VCaP (cell line): ENCODE data around the gene GIMAP4.

Experiments used
- H3K27ac ChIP-seq: fragments of 450-650 bp; 2 replicates; pipeline ENCODE4 v1.5.1; 2017
- CTCF ChIP-seq: fragments of 450-650 bp; conservative IDR thresholded peaks from 2 replicates; pipeline ENCODE4 v1.5.1; 2017; ENCODE audit warnings: mild to moderate bottlenecking, moderate library complexity

The GIMAP4 gene

DNA sequence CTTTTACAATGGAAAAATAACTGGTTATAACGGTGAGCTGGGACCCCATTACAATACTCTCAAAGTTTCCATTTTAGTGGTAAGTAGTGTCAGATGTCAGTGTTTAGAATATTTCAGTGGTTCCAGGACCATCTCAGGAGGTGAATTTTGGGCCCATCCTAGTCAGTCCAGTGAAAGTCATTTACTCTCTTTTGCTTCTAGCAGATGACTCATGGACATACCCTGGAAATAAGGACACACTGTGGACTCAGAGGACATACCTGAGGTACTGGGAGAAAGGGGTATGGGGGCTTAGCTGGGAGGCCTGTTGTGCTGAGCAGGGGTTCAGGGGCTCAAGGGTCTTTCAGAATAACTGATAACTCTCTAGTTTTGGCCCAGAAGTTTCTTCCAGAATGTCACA lies 618 bp upstream of the GIMAP4 start:
- no peak overlapping the region for H3K27ac ChIP-seq
- no peak for TF ChIP-seq CTCF

- H3K27ac ChIP-seq: no peak overlapping the region
- TF ChIP-seq CTCF: no peak
These were observed 696 bp downstream of the GIMAP4 start for GRCh38 chr7:150567871-150568301.

DNA sequence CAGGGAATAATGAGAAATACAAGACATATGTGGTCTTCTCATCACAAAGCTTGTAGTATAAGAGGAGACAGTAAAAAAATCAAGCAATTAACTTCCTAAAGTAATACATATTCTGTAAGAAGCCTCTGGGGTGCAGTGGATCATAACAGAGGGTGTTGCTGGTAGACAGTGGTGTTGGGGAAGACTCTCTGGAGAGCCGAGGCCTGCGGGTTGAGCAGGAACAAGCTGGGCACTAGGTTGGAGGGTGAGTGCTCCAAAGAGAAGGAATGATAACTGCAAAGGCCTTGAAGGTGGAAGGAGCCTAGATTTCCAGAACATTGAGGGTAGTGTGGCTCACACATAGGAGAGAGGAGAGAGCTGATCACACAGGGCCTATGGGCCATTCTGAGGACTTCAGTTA lies 1.5 kb downstream of the GIMAP4 start:
- H3K27ac ChIP-seq: no peak overlapping the region
- no peak for TF ChIP-seq CTCF

DNA sequence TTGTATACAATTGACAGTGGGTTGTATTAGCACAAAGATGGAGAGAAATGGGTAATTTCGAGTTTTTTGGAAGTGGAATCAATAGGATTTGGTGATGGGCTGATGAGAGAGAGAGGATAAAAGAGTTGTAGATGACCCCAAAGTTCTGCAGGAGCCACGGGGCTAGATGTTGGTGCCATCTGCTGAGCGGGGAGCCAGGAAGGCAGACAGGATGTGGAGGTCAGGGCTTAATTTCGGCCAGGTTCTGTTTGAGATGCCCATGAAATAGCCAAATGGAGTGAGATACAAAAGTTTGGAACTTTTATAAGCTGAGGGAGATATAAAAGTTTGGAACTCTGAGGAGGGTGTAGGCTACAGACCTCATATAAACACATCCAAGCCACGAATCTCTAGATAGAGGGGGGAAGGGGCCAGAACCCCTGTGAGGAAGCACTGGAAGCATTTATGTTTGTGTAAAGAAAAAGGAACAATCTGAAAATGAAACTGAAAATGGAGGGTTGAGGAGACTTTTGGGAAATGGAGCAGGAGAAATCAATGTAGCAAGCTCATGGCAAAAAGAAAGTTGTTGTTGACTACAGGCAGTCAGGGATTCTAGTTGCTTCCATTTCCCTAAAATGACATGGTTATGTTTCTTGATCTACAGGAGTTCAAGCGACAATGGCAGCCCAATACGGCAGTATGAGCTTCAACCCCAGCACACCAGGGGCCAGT lies 2.2 kb downstream of the GIMAP4 start:
- TF ChIP-seq CTCF: no peak
- H3K27ac ChIP-seq: no peak overlapping the region

DNA sequence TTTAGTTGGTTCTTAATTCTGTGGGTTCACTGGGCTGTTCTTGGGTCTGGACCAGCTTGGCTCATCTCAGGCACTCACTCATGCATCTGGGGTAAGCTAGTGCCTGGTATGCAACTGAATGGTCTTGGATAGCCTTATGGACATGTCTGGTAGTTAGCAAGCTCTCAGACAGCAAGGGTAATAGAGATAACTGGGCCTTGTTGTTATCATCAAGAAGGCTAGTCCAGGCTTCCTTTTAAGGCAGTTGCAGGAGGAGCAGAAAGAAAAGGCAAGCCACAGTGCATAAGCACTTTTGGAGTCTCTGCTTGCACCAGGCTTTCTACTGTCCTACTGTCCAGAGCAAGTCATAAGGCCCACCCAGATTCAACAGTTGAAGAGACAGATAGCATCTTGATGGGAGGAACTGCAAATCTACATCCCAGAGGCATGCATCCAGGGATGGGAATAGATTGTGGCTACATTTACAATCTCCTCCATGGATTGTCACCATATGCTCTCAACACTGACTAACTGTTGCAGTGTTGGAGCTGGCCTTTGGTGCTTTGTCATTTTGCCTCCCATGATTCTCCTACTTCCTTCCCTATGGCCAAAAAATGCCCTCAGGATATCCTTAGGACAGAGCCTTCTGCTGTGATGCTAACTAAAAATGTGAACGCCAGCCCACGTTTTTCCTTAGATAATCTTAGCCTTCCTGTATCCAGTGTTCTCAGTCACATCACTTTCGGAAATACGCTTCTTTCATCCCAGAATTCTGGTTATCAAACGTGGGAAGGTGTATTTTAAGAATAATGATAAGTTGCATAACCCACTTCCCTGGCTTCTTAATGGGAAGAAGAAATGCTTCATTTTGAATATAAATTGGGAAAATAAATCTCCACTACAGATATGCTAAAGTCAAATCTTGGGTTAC lies 3.6 kb downstream of the GIMAP4 start:
- H3K27ac ChIP-seq: no peak overlapping the region
- TF ChIP-seq CTCF: no peak

DNA sequence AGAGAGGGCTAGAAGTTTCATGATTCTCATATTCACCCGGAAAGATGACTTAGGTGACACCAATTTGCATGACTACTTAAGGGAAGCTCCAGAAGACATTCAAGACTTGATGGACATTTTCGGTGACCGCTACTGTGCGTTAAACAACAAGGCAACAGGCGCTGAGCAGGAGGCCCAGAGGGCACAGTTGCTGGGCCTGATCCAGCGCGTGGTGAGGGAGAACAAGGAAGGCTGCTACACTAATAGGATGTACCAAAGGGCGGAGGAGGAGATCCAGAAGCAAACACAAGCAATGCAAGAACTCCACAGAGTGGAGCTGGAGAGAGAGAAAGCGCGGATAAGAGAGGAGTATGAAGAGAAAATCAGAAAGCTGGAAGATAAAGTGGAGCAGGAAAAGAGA lies 5.3 kb downstream of the GIMAP4 start:
- no peak for TF ChIP-seq CTCF
- H3K27ac ChIP-seq: no peak overlapping the region

DNA sequence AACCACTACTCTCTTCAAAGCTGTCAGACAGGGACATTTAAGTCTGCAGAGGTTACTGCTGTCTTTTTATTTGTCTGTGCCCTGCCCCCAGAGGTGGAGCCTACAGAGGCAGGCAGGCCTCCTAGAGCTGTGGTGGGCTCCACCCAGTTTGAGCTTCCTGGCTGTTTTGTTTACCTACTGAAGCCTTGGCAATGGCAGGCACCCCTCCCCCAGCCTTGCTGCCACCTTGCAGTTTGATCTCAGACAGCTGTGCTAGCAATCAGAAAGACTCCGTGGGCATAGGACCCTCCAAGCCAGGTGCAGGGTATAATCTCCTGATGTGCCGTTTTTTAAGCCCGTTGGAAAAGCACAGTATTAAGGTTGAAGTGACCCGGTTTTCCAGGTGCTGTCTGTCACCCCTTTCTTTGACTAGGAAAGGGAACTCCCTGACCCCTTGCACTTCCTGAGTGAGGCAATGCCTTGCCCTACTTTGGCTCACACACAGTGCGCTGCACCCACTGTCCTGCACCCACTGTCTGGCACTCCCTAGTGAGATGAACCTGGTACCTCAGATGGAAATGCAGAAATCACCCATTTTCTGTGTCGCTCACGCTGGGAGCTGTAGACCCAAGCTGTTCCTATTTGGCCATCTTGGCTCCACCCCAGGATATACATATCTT lies 12.9 kb downstream of the GIMAP4 start:
- H3K27ac ChIP-seq: peak overlapping the region; percentile 70
